ENCODE data around the gene ERP27.

DNA sequence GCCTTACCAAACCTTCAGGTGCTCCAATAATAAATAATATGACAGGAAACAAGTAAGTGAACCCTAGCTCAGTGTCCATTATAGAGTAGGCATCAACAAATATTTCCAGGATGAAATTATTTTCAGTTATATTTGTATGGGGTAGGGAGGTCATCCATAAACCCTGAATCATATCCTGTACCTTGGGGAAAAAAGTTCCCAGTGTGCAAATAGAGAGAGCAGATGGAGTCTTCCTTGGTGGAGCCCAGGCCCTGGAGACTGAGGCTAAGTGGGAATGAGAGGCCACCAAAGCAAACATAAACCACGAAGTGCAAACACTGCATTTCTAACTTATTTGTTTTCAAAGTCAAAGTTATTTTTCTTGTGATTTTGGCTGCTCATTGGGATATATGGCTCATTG lies 8.5 kb upstream of the ERP27 start:
- TF ChIP-seq, protein P1, sequence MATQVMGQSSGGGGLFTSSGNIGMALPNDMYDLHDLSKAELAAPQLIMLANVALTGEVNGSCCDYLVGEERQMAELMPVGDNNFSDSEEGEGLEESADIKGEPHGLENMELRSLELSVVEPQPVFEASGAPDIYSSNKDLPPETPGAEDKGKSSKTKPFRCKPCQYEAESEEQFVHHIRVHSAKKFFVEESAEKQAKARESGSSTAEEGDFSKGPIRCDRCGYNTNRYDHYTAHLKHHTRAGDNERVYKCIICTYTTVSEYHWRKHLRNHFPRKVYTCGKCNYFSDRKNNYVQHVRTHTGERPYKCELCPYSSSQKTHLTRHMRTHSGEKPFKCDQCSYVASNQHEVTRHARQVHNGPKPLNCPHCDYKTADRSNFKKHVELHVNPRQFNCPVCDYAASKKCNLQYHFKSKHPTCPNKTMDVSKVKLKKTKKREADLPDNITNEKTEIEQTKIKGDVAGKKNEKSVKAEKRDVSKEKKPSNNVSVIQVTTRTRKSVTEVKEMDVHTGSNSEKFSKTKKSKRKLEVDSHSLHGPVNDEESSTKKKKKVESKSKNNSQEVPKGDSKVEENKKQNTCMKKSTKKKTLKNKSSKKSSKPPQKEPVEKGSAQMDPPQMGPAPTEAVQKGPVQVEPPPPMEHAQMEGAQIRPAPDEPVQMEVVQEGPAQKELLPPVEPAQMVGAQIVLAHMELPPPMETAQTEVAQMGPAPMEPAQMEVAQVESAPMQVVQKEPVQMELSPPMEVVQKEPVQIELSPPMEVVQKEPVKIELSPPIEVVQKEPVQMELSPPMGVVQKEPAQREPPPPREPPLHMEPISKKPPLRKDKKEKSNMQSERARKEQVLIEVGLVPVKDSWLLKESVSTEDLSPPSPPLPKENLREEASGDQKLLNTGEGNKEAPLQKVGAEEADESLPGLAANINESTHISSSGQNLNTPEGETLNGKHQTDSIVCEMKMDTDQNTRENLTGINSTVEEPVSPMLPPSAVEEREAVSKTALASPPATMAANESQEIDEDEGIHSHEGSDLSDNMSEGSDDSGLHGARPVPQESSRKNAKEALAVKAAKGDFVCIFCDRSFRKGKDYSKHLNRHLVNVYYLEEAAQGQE (tag by site-specific recombination; IDR thresholded peaks at IDR 0.05) = no peak
- TF ChIP-seq SALL2 (tag by site-specific recombination; IDR thresholded peaks at IDR 0.05; ENCODE audit: borderline replicate concordance) = no peak
- TF ChIP-seq, protein P2, sequence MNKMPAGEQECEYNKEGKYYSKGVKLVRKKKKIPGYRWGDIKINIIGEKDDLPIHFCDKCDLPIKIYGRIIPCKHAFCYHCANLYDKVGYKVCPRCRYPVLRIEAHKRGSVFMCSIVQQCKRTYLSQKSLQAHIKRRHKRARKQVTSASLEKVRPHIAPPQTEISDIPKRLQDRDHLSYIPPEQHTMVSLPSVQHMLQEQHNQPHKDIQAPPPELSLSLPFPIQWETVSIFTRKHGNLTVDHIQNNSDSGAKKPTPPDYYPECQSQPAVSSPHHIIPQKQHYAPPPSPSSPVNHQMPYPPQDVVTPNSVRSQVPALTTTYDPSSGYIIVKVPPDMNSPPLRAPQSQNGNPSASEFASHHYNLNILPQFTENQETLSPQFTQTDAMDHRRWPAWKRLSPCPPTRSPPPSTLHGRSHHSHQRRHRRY (tag by site-specific recombination; IDR thresholded peaks at IDR 0.05) = no peak
- TF ChIP-seq, protein P3, sequence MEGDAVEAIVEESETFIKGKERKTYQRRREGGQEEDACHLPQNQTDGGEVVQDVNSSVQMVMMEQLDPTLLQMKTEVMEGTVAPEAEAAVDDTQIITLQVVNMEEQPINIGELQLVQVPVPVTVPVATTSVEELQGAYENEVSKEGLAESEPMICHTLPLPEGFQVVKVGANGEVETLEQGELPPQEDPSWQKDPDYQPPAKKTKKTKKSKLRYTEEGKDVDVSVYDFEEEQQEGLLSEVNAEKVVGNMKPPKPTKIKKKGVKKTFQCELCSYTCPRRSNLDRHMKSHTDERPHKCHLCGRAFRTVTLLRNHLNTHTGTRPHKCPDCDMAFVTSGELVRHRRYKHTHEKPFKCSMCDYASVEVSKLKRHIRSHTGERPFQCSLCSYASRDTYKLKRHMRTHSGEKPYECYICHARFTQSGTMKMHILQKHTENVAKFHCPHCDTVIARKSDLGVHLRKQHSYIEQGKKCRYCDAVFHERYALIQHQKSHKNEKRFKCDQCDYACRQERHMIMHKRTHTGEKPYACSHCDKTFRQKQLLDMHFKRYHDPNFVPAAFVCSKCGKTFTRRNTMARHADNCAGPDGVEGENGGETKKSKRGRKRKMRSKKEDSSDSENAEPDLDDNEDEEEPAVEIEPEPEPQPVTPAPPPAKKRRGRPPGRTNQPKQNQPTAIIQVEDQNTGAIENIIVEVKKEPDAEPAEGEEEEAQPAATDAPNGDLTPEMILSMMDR (tag by site-specific recombination; IDR thresholded peaks at IDR 0.05) = no peak
- TF ChIP-seq MZF1 (tag by site-specific recombination; IDR thresholded peaks at IDR 0.05; ENCODE audit: borderline replicate concordance) = no peak

Data from HEK293 (cell line).